IMR-90 (cell line): ENCODE measurements around the gene MAP2K5. TPM values are rescaled to one million over a fixed set of nuclear protein-coding genes. Genes with fewer than 3 reads are reported as not detected.

ENCODE experiments used
- ATAC-seq: fragments of 200-7000 bp; cut with Tn5 transposase; 2 replicates; pipeline ENCODE4 v1.9.1; 2020; ENCODE audit warnings: low read depth, mild to moderate bottlenecking, moderate library complexity
- BruUV-seq: library from RNA; stranded (reverse); fragments of 400-500 nt; replicated peaks from 2 replicates; lab custom pipeline; 2021; lab: Mats Ljungman, UMichigan
- CTCF ChIA-PET: fragments of 300-600 bp; formaldehyde crosslinking; extraction: SDS; loops from one replicate; lab custom pipeline; 2021; ENCODE audit warnings: antibody characterized with exemption; lab: Yijun Ruan, JAX
- POLR2A ChIA-PET: fragments of 300-600 bp; sonication (Branson Sonifier 250); formaldehyde crosslinking; loops from one replicate; lab custom pipeline; 2022; ENCODE audit warnings: antibody characterized with exemption; ENCODE audit not compliant: unreplicated experiment; lab: Charles Lee
- DNase-seq: peaks from one replicate; pipeline ENCODE4 v3.0.0; 2013
- H2AFZ ChIP-seq: replicated peaks from 2 replicates; pipeline ENCODE3; 2013; ENCODE audit warnings: low read length, mild to moderate bottlenecking; ENCODE audit not compliant: poor library complexity
- H2AK5ac ChIP-seq: 2 replicates; pipeline ENCODE4 v1.6.1; 2013; ENCODE audit warnings: low read depth, low read length, inconsistent platforms
- H2AK9ac ChIP-seq: replicated peaks from 2 replicates; pipeline ENCODE3; 2013; ENCODE audit warnings: mild to moderate bottlenecking, low read depth, low read length, moderate library complexity; ENCODE audit not compliant: poor library complexity
- H2BK120ac ChIP-seq: 2 replicates; pipeline ENCODE4 v1.6.1; 2013; ENCODE audit warnings: low read depth, low read length, inconsistent platforms
- H2BK15ac ChIP-seq: 3 replicates; pipeline ENCODE4 v1.6.1; 2013; ENCODE audit warnings: low read depth, low read length, inconsistent platforms
- H2BK20ac ChIP-seq: 2 replicates; pipeline ENCODE4 v1.6.1; 2013; ENCODE audit warnings: low read depth, mild to moderate bottlenecking, inconsistent platforms, low read length, moderate library complexity
- H2BK5ac ChIP-seq: 2 replicates; pipeline ENCODE4 v1.6.1; 2013; ENCODE audit warnings: mild to moderate bottlenecking, low read depth, low read length, inconsistent platforms; ENCODE audit not compliant: poor library complexity, severe bottlenecking
- H3K14ac ChIP-seq: replicated peaks from 2 replicates; pipeline ENCODE4 v1.6.1; 2013; ENCODE audit warnings: low read depth, low read length, inconsistent platforms
- H3K18ac ChIP-seq: 2 replicates; pipeline ENCODE4 v1.6.1; 2013; ENCODE audit warnings: low read depth, low read length, control low read depth
- H3K23ac ChIP-seq: 2 replicates; pipeline ENCODE4 v1.6.1; 2013; ENCODE audit warnings: low read depth, low read length, inconsistent platforms
- H3K27ac ChIP-seq: 2 replicates; pipeline ENCODE4 v1.5.1; 2013; ENCODE audit warnings: mild to moderate bottlenecking, control low read depth, low read length; ENCODE audit not compliant: insufficient read depth
- H3K27me3 ChIP-seq: 2 replicates; pipeline ENCODE4 v1.6.1; 2013; ENCODE audit warnings: low read length; ENCODE audit not compliant: control insufficient read depth, insufficient read depth
- H3K36me3 ChIP-seq: 2 replicates; pipeline ENCODE4 v1.6.1; 2013; ENCODE audit warnings: low read length, mixed read lengths; ENCODE audit not compliant: control insufficient read depth, insufficient read depth
- H3K4ac ChIP-seq: 2 replicates; pipeline ENCODE4 v1.6.1; 2013; ENCODE audit warnings: low read depth, low read length, inconsistent platforms
- H3K4me1 ChIP-seq: 2 replicates; pipeline ENCODE4 v1.6.1; 2013; ENCODE audit warnings: low read length, mixed read lengths; ENCODE audit not compliant: control insufficient read depth, insufficient read depth
- H3K4me2 ChIP-seq: 2 replicates; pipeline ENCODE4 v1.6.1; 2013; ENCODE audit warnings: low read depth, mild to moderate bottlenecking, control low read depth, low read length, moderate library complexity
- H3K4me3 ChIP-seq: 2 replicates; pipeline ENCODE4 v1.5.1; 2013; ENCODE audit warnings: low read depth, mild to moderate bottlenecking, control low read depth, low read length, moderate library complexity; ENCODE audit not compliant: insufficient read depth
- H3K56ac ChIP-seq: 2 replicates; pipeline ENCODE4 v1.6.1; 2013; ENCODE audit warnings: low read length, inconsistent platforms; ENCODE audit not compliant: insufficient read depth; ENCODE audit errors: extremely low read depth
- H3K79me1 ChIP-seq, 2 experiments: 2 replicates each; pipeline ENCODE4 v1.6.1; 2013; ENCODE audit warnings: low read length in 2 of 2, inconsistent platforms in 1 of 2, low read depth in 1 of 2
- H3K9ac ChIP-seq: 2 replicates; pipeline ENCODE4 v1.6.1; 2013; ENCODE audit warnings: low read depth, low read length, control low read depth
- H3K9me1 ChIP-seq: 2 replicates; pipeline ENCODE4 v1.6.1; 2013; ENCODE audit warnings: low read length, inconsistent platforms; ENCODE audit not compliant: insufficient read depth
- H3K9me3 ChIP-seq: 2 replicates; pipeline ENCODE4 v1.6.1; 2013; ENCODE audit warnings: low read length; ENCODE audit not compliant: control insufficient read depth, insufficient read depth
- H4K20me1 ChIP-seq: 2 replicates; pipeline ENCODE4 v1.6.1; 2013; ENCODE audit warnings: low read length, inconsistent platforms; ENCODE audit not compliant: insufficient read depth
- H4K5ac ChIP-seq: 2 replicates; pipeline ENCODE4 v1.6.1; 2013; ENCODE audit warnings: mild to moderate bottlenecking, low read depth, low read length, control low read depth
- H4K8ac ChIP-seq, 2 experiments: 2 replicates each; pipeline ENCODE4 v1.6.1; 2013; ENCODE audit warnings: low read depth in 2 of 2, low read length in 2 of 2, control low read depth in 1 of 2, inconsistent platforms in 1 of 2
- H4K91ac ChIP-seq: 2 replicates; pipeline ENCODE4 v1.6.1; 2013; ENCODE audit warnings: low read depth, low read length, inconsistent platforms; ENCODE audit not compliant: insufficient read depth
- BHLHE40 ChIP-seq: fragments of 150-350 bp; IDR thresholded peaks from 2 replicates; pipeline ENCODE4 v1.6.1; 2016; ENCODE audit warnings: mild to moderate bottlenecking, low read depth, low read length
- CEBPB ChIP-seq: IDR thresholded peaks from 2 replicates; pipeline ENCODE4 v1.6.1; 2012; ENCODE audit warnings: low read depth, low read length, improper control_type of control experiment
- FOS ChIP-seq: fragments of 150-350 bp; IDR thresholded peaks from 2 replicates; pipeline ENCODE4 v1.6.1; 2016; ENCODE audit warnings: low read depth, low read length
- MAFK ChIP-seq: IDR thresholded peaks from 2 replicates; pipeline ENCODE4 v1.6.1; 2012; ENCODE audit warnings: low read depth, low read length, improper control_type of control experiment
- MAZ ChIP-seq: IDR thresholded peaks from 2 replicates; pipeline ENCODE4 v1.6.1; 2012; ENCODE audit warnings: low read depth, mild to moderate bottlenecking, low read length, improper control_type of control experiment, moderate library complexity, borderline replicate concordance
- NFE2L2 ChIP-seq: fragments of 150-350 bp; IDR thresholded peaks from 2 replicates; pipeline ENCODE4 v1.6.1; 2016; ENCODE audit warnings: low read depth, mild to moderate bottlenecking, low read length
- RFX5 ChIP-seq: IDR thresholded peaks from 2 replicates; pipeline ENCODE4 v1.8.0; 2012; ENCODE audit warnings: low read depth, mild to moderate bottlenecking, low read length, moderate library complexity
- SMC3 ChIP-seq: fragments of 150-350 bp; IDR thresholded peaks from 2 replicates; pipeline ENCODE4 v1.6.1; 2016; ENCODE audit warnings: low read depth, mild to moderate bottlenecking, antibody characterized with exemption, low read length, moderate library complexity
- USF2 ChIP-seq: fragments of 150-350 bp; IDR thresholded peaks from 2 replicates; pipeline ENCODE4 v1.6.1; 2017; ENCODE audit warnings: mild to moderate bottlenecking, antibody characterized with exemption, low read length, low read depth
- WGBS, 2 experiments: methylation state at CpG; one replicate each; pipeline versions ENCODE4 v1.1.5 to v1.1.7; 2013; ENCODE audit warnings: missing lambda C conversion rate in 2 of 2; ENCODE audit not compliant: insufficient read length in 1 of 2; ENCODE audit errors: extremely low coverage in 2 of 2; 5-methylcytosine and 5-hydroxymethylcytosine counted together
- dilution Hi-C: fragments of 300-500 bp; cut with HindIII; formaldehyde crosslinking; loops from one replicate; pipeline ENCODE4 v1.14.3; 2018; ENCODE audit warnings: low sequenced_read_pairs; ENCODE audit not compliant: unreplicated experiment
- in situ Hi-C: fragments of 300-500 bp; cut with MboI; formaldehyde crosslinking; loops from 3 replicates; pipeline ENCODE4 v1.14.3; 2019; ENCODE audit warnings: low sequenced_read_pairs, inconsistent platforms, mixed read lengths
- intact Hi-C: fragments of 100-400 bp; cut with micrococcal nuclease; formaldehyde crosslinking; loops from 2 replicates; pipeline ENCODE4 v1.10.0; 2022
- polyA plus RNA-seq, 3 experiments: library from polyadenylated mRNA; depleted of rRNA; stranded (reverse); fragments of >200 nt; gene quantifications; 2 replicates each; pipeline ENCODE4 v1.2.3, GENCODE V29; 2012; ENCODE audit warnings: low replicate concordance in 1 of 3
- total RNA-seq: library from RNA; depleted of rRNA; stranded (reverse); fragments of >200 nt; gene quantifications from 2 replicates; pipeline ENCODE4 v1.2.3, GENCODE V29; 2012

The MAP2K5 gene
- total and polyA plus RNA-seq, 2 of the 4 experiments (the other 2 are of a cell fraction), result 1.6 to 6.1 TPM

- Histone ChIP-seq H2AK5ac (no peak overlapping the region), H2AFZ (no peak overlapping the region), H3K4me3 (no peak overlapping the region), H2BK120ac (no peak overlapping the region), H4K8ac (no peak overlapping the region), H2BK5ac (no peak overlapping the region), H3K23ac (no peak overlapping the region), H3K56ac (no peak overlapping the region), H3K79me1 (no peaks in the 10 kb centered on the region), H2BK15ac (no peak overlapping the region), H4K20me1 (0 out of 2 replicates have a peak, but pooled peaks cover 3% of the 10 kb centered on the region), H2BK20ac (no peak overlapping the region), H3K4ac (no peak overlapping the region), H3K9ac (no peak overlapping the region), H4K91ac (no peak overlapping the region), H4K5ac (no peak overlapping the region), H3K27me3 (no peaks in the 10 kb centered on the region), H3K9me3 (no peaks in the 10 kb centered on the region), H3K4me2 (no peak overlapping the region), H3K27ac (no peak overlapping the region), H2AK9ac (no peak overlapping the region), H3K14ac (no peak overlapping the region), H3K9me1 (no peaks in the 10 kb centered on the region), H3K4me1 (no peaks in the 10 kb centered on the region), H3K36me3 (peaks cover 4% of the 10 kb centered on the region; the same call in 1 of the 2 replicates), H3K18ac (no peak overlapping the region)
- DNase-seq (no peak), ATAC-seq (no peak)
- in situ Hi-C loops (no loop called here), intact Hi-C loops (no loop called here), dilution Hi-C loops (no loop called here)
- TF ChIP-seq NFE2L2 (no peak), FOS (no peak), CEBPB (no peak), BHLHE40 (no peak), MAZ (no peak), RFX5 (no peak), USF2 (no peak), MAFK (no peak), SMC3 (no peak)
- ChIA-PET CTCF (no interaction called here), POLR2A (no interaction called here)
- no TSS peak for BruUV-seq
- 100% methylated on average over 1 of the region's 7 CpGs; no CpG with 5 or more reads in 1 of the 2 experiments for WGBS, 2 experiments
These were observed 240.8 kb downstream of the MAP2K5 start for GRCh38 chr15:67783303-67783702.
